Measurements from ENCODE around the gene CCL11. TPM values are rescaled to one million over a fixed set of nuclear protein-coding genes. Genes with fewer than 3 reads are reported as not detected.

Gene CCL11
- total and polyA plus RNA-seq, 2 of the 13 experiments (the other 11 are each of a cell fraction or from before 2014, with no cell fraction given), result not detected

DNA sequence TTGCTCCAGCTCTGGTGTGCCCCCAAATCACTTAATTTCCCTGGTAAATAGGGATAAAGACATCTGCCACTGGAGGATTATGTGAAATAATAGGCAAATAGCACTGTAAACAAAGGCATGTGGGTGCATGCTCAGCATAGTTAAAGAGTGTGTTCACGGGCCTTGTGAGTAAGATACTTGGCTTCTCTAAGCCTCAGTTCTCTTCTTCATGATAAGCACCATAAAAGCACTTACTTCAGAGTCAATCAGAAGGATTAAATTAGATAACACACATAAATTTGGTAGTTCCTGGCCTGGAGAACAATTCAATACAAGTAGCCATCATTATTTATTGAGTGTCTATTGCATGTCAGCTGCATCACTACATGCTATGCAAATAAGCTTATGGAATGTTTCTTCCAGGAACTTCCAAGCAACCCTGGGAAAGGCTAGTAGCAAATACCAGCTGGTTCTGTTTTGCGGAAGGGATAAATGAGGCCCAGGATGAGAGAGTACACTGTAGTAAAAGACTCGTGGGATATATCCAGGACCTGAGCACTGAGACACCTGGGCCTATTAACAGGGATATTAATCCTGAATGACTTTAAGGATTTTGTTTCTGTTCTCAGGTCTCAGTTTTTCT, 14.5 kb downstream of the CCL11 start:
- POLR2A ChIA-PET, result no interaction called here
- in situ Hi-C loops (cut with HindIII; ENCODE audit: extremely low pct_ligation_motif_present, low pct_unique_long_range_greater_than_20kb), result no loop called here
- Histone ChIP-seq H3K9ac (ENCODE audit: insufficient read depth, low read depth, low read length) (no peak overlapping the region), H3K4me2 (ENCODE audit: low read depth, low read length) (no peak overlapping the region), H3K36me3 (replicated peaks in 1 of 2; ENCODE audit: control insufficient read depth in 1 of 2, insufficient read depth in 2 of 2, low read length in 2 of 2) (no peaks in the 10 kb centered on the region), H3K9me3 (ENCODE audit: low read length) (no peaks in the 10 kb centered on the region), H3K79me2 (ENCODE audit: insufficient read depth, low read length) (no peaks in the 10 kb centered on the region), H3K27ac (ENCODE audit: extremely low read length, insufficient read depth, low read length) (no peak overlapping the region), H2AFZ (ENCODE audit: low read length) (no peak overlapping the region), H3K4me1 (ENCODE audit: insufficient read depth, low read length) (no peaks in the 10 kb centered on the region), H4K20me1 (ENCODE audit: insufficient read depth, low read length) (no peaks in the 10 kb centered on the region), H3K27me3 (ENCODE audit: control insufficient read depth in 1 of 2, insufficient read depth in 2 of 2, low read length in 2 of 2) (no peaks in the 10 kb centered on the region), H3K4me3 (replicated peaks in 1 of 3; ENCODE audit: insufficient read depth in 1 of 3, low read depth in 2 of 3, low read length in 3 of 3) (no peak overlapping the region)
- CTCF ChIA-PET (ENCODE audit: low intra/inter-chr PET ratio, low total read pairs), result no interaction called here
- WGBS (ENCODE audit: low lambda C conversion rate), result 32% methylated on average over 3 of the region's 3 CpGs
- BruUV-seq (replicated peaks), result no TSS peak
- FAIRE-seq (no peak), ATAC-seq (no peak), DNase-seq (ENCODE audit: low spot score) (no peak)
- intact Hi-C loops (cut with micrococcal nuclease; ENCODE audit: unreplicated experiment), result no loop called here
- no peak for TF ChIP-seq RNF2 (conservative IDR thresholded peaks at IDR 0.05; ENCODE audit: low read depth)
- no peak for TF ChIP-seq ZNF292 (CRISPR knock-in tag; IDR thresholded peaks at IDR 0.05; ENCODE audit: borderline replicate concordance, low read depth)
- TF ChIP-seq, protein P1, sequence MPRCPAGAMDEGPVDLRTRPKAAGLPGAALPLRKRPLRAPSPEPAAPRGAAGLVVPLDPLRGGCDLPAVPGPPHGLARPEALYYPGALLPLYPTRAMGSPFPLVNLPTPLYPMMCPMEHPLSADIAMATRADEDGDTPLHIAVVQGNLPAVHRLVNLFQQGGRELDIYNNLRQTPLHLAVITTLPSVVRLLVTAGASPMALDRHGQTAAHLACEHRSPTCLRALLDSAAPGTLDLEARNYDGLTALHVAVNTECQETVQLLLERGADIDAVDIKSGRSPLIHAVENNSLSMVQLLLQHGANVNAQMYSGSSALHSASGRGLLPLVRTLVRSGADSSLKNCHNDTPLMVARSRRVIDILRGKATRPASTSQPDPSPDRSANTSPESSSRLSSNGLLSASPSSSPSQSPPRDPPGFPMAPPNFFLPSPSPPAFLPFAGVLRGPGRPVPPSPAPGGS (CRISPR knock-in tag; IDR thresholded peaks at IDR 0.05), result no peak
- TF ChIP-seq ZNF614 (CRISPR knock-in tag; IDR thresholded peaks at IDR 0.05; ENCODE audit: borderline replicate concordance), result no peak
- TF ChIP-seq SMYD3 (CRISPR knock-in tag; IDR thresholded peaks at IDR 0.05), result no peak
- TF ChIP-seq, protein P2, sequence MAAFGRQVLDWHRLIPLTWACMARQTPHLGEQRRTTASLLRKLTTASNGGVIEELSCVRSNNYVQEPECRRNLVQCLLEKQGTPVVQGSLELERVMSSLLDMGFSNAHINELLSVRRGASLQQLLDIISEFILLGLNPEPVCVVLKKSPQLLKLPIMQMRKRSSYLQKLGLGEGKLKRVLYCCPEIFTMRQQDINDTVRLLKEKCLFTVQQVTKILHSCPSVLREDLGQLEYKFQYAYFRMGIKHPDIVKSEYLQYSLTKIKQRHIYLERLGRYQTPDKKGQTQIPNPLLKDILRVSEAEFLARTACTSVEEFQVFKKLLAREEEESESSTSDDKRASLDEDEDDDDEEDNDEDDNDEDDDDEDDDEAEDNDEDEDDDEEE (CRISPR knock-in tag; IDR thresholded peaks at IDR 0.05), result no peak
- no peak for TF ChIP-seq CAMTA2 (CRISPR knock-in tag; IDR thresholded peaks at IDR 0.05; ENCODE audit: borderline replicate concordance)
- TF ChIP-seq NFIB (CRISPR knock-in tag; IDR thresholded peaks at IDR 0.05; ENCODE audit: borderline replicate concordance), result no peak
- TF ChIP-seq, protein P3, sequence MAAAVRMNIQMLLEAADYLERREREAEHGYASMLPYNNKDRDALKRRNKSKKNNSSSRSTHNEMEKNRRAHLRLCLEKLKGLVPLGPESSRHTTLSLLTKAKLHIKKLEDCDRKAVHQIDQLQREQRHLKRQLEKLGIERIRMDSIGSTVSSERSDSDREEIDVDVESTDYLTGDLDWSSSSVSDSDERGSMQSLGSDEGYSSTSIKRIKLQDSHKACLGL (CRISPR knock-in tag; IDR thresholded peaks at IDR 0.05), result no peak
